Smooth muscle cell of the brain vasculature (primary cell): Measurements from ENCODE around the gene EFEMP2.

Source experiments
- DNase-seq: peaks from one replicate; pipeline ENCODE4 v3.0.0-alpha.2; 2012; ENCODE audit warnings: low read depth, low spot score

EFEMP2 gene

GRCh38 chr11:65826984-65827735, 45.4 kb downstream of the EFEMP2 start:
- no peak for DNase-seq

GRCh38 chr11:65822776-65823528, 49.6 kb downstream of the EFEMP2 start:
- no peak for DNase-seq

- DNase-seq = no peak
Observed at GRCh38 chr11:65821107-65821506, 51.5 kb downstream of the EFEMP2 start.

- peak; percentile 77 for DNase-seq
Observed at GRCh38 chr11:65817835-65818680, 54.5 kb downstream of the EFEMP2 start.

- DNase-seq = no peak
Observed at GRCh38 chr11:65817312-65817834, 55.2 kb downstream of the EFEMP2 start.

- no peak for DNase-seq
Observed at GRCh38 chr11:65816696-65817095, 55.9 kb downstream of the EFEMP2 start.
